ENCODE data around the gene HIPK2.

DNA sequence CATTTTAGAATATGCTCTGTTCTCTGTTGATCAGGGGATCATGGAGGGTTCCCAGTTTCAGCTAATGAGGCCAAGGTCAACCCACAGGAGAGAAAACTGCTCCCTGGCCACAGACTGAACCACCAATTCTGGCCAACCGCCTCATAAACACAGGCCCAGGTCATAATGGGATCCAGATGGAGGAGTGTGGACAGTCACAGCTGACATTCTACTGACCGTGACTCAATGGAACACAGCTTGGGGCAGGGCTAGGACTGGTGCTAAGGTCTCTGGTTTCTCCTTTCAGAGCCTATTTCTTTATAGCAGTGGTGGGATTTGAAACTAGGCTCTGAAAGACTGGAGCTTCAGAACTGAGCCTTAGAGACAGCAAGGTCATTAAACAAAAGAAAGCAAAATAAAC lies 68.3 kb downstream of the HIPK2 start:
- TF ChIP-seq, protein P1, sequence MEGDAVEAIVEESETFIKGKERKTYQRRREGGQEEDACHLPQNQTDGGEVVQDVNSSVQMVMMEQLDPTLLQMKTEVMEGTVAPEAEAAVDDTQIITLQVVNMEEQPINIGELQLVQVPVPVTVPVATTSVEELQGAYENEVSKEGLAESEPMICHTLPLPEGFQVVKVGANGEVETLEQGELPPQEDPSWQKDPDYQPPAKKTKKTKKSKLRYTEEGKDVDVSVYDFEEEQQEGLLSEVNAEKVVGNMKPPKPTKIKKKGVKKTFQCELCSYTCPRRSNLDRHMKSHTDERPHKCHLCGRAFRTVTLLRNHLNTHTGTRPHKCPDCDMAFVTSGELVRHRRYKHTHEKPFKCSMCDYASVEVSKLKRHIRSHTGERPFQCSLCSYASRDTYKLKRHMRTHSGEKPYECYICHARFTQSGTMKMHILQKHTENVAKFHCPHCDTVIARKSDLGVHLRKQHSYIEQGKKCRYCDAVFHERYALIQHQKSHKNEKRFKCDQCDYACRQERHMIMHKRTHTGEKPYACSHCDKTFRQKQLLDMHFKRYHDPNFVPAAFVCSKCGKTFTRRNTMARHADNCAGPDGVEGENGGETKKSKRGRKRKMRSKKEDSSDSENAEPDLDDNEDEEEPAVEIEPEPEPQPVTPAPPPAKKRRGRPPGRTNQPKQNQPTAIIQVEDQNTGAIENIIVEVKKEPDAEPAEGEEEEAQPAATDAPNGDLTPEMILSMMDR (IDR thresholded peaks at IDR 0.05): no peak
- no peak for TF ChIP-seq POLR2A (IDR thresholded peaks at IDR 0.05; ENCODE audit: low read depth)
- TF ChIP-seq POLR2AphosphoS5 (IDR thresholded peaks at IDR 0.05): no peak
- TF ChIP-seq EP300 (IDR thresholded peaks at IDR 0.05): no peak
